ENCODE data around the gene SERTAD2. TPM values are rescaled to one million over a fixed set of nuclear protein-coding genes. Genes with fewer than 3 reads are reported as not detected.

Gene SERTAD2
- total RNA-seq, 4 donors from 2014 or later, result 5.4 to 22.1 (median 13.2) TPM

- intact Hi-C loops (cut with DNase I; ENCODE audit: low total_unique reads) (no loop called here), in situ Hi-C loops (cut with MboI; ENCODE audit: low pct_ligation_motif_present in 1 of 4, low pct_unique_long_range_greater_than_20kb in 1 of 4, low sequenced_read_pairs in 3 of 4) (loop anchor here in 1 of 4 donors (25.0 kb wide), 1 partner anchor 404 kb away; no protein-coding TSS in a partner anchor)
- TF ChIP-seq POLR2A (IDR thresholded peaks at IDR 0.05) (no peak), EP300 (IDR thresholded peaks at IDR 0.05; ENCODE audit: low read depth) (no peak), POLR2AphosphoS5 (IDR thresholded peaks at IDR 0.05) (no peak)
- TF ChIP-seq, protein P1, sequence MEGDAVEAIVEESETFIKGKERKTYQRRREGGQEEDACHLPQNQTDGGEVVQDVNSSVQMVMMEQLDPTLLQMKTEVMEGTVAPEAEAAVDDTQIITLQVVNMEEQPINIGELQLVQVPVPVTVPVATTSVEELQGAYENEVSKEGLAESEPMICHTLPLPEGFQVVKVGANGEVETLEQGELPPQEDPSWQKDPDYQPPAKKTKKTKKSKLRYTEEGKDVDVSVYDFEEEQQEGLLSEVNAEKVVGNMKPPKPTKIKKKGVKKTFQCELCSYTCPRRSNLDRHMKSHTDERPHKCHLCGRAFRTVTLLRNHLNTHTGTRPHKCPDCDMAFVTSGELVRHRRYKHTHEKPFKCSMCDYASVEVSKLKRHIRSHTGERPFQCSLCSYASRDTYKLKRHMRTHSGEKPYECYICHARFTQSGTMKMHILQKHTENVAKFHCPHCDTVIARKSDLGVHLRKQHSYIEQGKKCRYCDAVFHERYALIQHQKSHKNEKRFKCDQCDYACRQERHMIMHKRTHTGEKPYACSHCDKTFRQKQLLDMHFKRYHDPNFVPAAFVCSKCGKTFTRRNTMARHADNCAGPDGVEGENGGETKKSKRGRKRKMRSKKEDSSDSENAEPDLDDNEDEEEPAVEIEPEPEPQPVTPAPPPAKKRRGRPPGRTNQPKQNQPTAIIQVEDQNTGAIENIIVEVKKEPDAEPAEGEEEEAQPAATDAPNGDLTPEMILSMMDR (IDR thresholded peaks at IDR 0.05), result no peak
- Histone ChIP-seq H3K27ac (no peak overlapping the region), H3K36me3 (peaks cover 0 to 15% (median 0%) of the 10 kb centered on the region in 4 donors), H3K4me3 (no peak overlapping the region), H3K9me3 (no peaks in the 10 kb centered on the region), H3K27me3 (no peaks in the 10 kb centered on the region), H3K4me1 (peaks cover 0 to 29% (median 2%) of the 10 kb centered on the region in 4 donors)
- 76 to 86% methylated on average over 5 to 9 of the region's 9 CpGs for WGBS, 2 donors (ENCODE audit: low coverage in 1 of 2)
- no peak for DNase-seq
Measured at GRCh38 chr2:64632835-64633819, 20.6 kb downstream of the SERTAD2 start.

DNA sequence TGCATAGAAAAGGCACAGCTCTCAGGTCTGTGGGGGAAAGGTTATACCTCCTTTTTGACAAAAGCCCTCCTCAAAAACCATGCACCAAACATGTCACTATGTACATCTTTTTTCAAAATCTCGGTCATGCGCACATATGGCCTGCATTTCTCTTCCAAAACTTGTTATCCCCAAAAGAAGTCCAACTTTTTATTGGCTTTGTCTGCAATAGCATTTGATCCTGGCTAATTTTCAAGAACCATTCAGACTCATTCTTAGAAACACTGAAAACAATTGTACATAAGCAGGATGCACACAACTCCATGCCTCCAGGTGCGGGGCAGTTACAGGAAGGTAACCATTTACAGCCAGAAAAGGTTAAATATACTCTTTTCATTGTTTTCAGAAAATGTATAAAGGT, 21.9 kb downstream of the SERTAD2 start:
- 93 to 95% methylated on average over 3 of the region's 3 CpGs for WGBS, 2 donors (ENCODE audit: low coverage in 1 of 2)
- Histone ChIP-seq H3K27me3 (no peaks in the 10 kb centered on the region), H3K36me3 (peaks cover 0 to 15% (median 0%) of the 10 kb centered on the region in 4 donors), H3K27ac (no peak overlapping the region), H3K9me3 (no peaks in the 10 kb centered on the region), H3K4me1 (peaks cover 0 to 30% (median 5%) of the 10 kb centered on the region in 4 donors), H3K4me3 (no peak overlapping the region)
- in situ Hi-C loops (cut with MboI; ENCODE audit: low pct_ligation_motif_present in 1 of 4, low pct_unique_long_range_greater_than_20kb in 1 of 4, low sequenced_read_pairs in 3 of 4) (loop anchor here in 1 of 4 donors (25.0 kb wide), 1 partner anchor 406 kb away; no protein-coding TSS in a partner anchor), intact Hi-C loops (cut with DNase I; ENCODE audit: low total_unique reads) (no loop called here)
- no peak for DNase-seq
- TF ChIP-seq, protein P1 (IDR thresholded peaks at IDR 0.05), result no peak
- no peak for TF ChIP-seq POLR2A (IDR thresholded peaks at IDR 0.05)
- no peak for TF ChIP-seq POLR2AphosphoS5 (IDR thresholded peaks at IDR 0.05)
- TF ChIP-seq EP300 (IDR thresholded peaks at IDR 0.05; ENCODE audit: low read depth), result no peak

GRCh38 chr2:64630752-64631151, 23.0 kb downstream of the SERTAD2 start:
- DNase-seq, result no peak
- Histone ChIP-seq H3K4me3 (no peak overlapping the region), H3K9me3 (no peaks in the 10 kb centered on the region), H3K27ac (no peak overlapping the region), H3K27me3 (no peaks in the 10 kb centered on the region), H3K4me1 (peaks cover 0 to 25% (median 5%) of the 10 kb centered on the region in 4 donors), H3K36me3 (peaks cover 0 to 13% (median 0%) of the 10 kb centered on the region in 4 donors)
- no peak for TF ChIP-seq POLR2A (IDR thresholded peaks at IDR 0.05)
- TF ChIP-seq POLR2AphosphoS5 (IDR thresholded peaks at IDR 0.05), result no peak
- TF ChIP-seq, protein P1 (IDR thresholded peaks at IDR 0.05), result no peak
- no peak for TF ChIP-seq EP300 (IDR thresholded peaks at IDR 0.05; ENCODE audit: low read depth)
- in situ Hi-C loops (cut with MboI; ENCODE audit: low pct_ligation_motif_present in 1 of 4, low pct_unique_long_range_greater_than_20kb in 1 of 4, low sequenced_read_pairs in 3 of 4) (loop anchor here in 1 of 4 donors (25.0 kb wide), 1 partner anchor 407 kb away; no protein-coding TSS in a partner anchor), intact Hi-C loops (cut with DNase I; ENCODE audit: low total_unique reads) (no loop called here)
- 95% methylated on average over 5 to 10 of the region's 10 CpGs for WGBS, 2 donors (ENCODE audit: low coverage in 1 of 2)

DNA sequence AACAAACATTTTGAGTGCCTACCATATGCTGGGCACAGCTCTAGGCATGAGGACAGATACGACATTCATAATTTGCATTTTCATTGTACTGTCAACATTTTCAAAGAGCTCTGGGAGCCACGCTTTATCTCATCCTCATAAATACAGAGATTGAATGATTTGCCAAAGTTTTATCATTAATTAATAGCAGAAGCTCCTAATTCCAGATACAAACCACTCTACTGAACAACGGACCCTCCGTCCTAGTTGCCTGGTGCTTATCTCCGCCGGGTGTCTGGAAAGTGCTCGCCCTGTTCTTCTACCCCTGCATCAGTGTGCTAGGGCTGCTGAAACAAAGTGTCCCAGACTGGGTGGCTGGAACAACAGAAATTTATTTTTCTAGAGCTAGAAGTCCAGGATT, 23.8 kb downstream of the SERTAD2 start:
- in situ Hi-C loops (cut with MboI; ENCODE audit: low pct_ligation_motif_present in 1 of 4, low pct_unique_long_range_greater_than_20kb in 1 of 4, low sequenced_read_pairs in 3 of 4) (loop anchor here in 1 of 4 donors (25.0 kb wide), 1 partner anchor 407 kb away; no protein-coding TSS in a partner anchor), intact Hi-C loops (cut with DNase I; ENCODE audit: low total_unique reads) (no loop called here)
- TF ChIP-seq POLR2AphosphoS5 (IDR thresholded peaks at IDR 0.05), result no peak
- no peak for TF ChIP-seq POLR2A (IDR thresholded peaks at IDR 0.05)
- TF ChIP-seq, protein P1 (IDR thresholded peaks at IDR 0.05), result no peak
- TF ChIP-seq EP300 (IDR thresholded peaks at IDR 0.05; ENCODE audit: low read depth), result no peak
- Histone ChIP-seq H3K36me3 (peaks cover 0 to 5% (median 0%) of the 10 kb centered on the region in 4 donors), H3K4me1 (peaks cover 0 to 21% (median 5%) of the 10 kb centered on the region in 4 donors), H3K27ac (no peak overlapping the region), H3K4me3 (no peak overlapping the region), H3K9me3 (no peaks in the 10 kb centered on the region), H3K27me3 (no peaks in the 10 kb centered on the region)
- DNase-seq, result no peak
- 81 to 93% methylated on average over 2 to 7 of the region's 7 CpGs for WGBS, 2 donors (ENCODE audit: low coverage in 1 of 2)

Data from transverse colon (tissue), 4 donors.